GM18505 (cell line): Measurements from ENCODE around the gene DERA.
"Not testable (repeated sequence)": the region's sequence is repeated elsewhere in the genome, so short reads cannot be mapped to it uniquely, and the experiment has no call there.

Source experiments
- ATAC-seq: cut with Tn5 transposase; IDR thresholded peaks from one replicate; pipeline ENCODE4 v1.9.1; 2021; ENCODE audit not compliant: unreplicated experiment
- POLR2A ChIP-seq: IDR thresholded peaks from 4 replicates; pipeline ENCODE4 v1.6.1; 2011; ENCODE audit warnings: borderline replicate concordance; ENCODE audit not compliant: insufficient read depth, insufficient read length; ENCODE audit errors: extremely low read depth

The DERA gene

DNA sequence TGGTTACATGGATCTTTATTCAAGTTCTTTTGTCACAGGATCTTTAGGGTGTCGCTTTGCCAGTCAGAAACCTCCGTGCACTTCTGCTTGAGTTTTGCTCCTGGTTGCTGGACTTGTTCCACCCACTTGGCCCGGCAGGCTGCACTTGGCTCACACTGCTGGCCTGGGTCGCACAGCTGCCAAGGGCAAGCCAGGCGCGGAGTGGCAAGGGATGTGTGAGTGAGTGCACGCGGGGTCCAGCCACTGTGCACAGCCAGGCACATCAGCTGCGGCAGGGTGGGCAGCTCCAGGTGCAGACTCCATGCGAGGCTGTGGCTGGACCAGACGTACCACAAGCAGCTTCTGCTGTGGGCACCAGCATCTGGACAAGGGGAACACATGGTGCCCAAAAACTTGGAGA lies 76.6 kb downstream of the DERA start:
- no peak for TF ChIP-seq POLR2A
- no peak for ATAC-seq

DNA sequence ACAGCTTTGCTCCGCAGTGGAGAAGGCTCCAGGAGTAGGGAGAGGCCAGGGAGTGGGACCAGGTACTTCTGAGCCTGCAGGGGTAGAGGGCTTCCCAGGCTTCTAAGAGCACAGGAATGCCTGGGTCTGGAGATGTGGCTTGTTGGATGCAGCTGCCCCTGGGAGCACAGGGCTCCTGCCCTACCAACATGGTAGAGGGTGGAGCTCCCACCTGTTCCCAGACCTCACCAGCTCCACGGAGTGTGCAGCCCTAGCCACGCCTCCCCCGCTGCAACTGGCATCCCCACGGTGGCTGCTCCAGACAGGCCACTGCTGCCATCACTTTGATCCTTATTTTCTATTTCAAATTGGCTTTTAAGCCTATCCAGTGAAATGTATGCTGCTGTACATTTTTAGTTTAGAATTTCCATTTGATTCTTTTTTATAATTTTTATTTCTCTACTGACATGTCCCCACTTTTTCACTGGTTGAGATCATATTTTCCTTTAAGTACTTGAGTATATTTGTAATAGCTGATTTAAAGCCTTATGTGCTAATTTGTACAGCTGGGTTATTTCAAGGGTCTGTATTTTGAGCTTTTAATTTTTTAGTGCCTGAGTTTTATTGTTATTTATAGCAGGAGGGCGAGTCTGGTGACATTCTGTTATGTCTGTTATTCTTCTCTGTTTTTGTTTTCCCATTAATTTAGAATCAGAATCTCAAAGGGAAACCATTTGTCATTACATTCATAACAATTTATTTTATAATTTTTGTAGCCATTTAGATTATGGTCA lies 78.0 kb downstream of the DERA start:
- TF ChIP-seq POLR2A: no peak
- ATAC-seq: no peak

DNA sequence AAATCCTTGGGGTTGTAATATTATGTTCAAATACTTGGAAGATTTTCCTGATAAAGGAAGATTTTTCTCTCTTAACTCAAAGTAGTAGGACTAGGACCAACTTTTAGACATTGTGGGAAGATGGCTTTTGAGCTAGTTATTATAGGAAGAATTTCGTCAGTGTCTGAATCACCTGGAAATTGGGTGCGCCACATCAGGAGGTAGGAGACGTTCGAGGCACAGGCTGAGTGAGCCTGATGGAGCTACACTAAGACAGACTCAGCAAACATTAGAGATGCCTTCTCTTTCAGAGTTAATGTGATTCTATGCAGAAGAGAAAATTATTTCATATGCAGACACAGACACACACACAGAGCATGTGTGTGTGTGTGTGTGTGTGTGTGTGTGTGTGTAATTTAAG lies 84.7 kb downstream of the DERA start:
- TF ChIP-seq POLR2A: no peak
- no peak for ATAC-seq

DNA sequence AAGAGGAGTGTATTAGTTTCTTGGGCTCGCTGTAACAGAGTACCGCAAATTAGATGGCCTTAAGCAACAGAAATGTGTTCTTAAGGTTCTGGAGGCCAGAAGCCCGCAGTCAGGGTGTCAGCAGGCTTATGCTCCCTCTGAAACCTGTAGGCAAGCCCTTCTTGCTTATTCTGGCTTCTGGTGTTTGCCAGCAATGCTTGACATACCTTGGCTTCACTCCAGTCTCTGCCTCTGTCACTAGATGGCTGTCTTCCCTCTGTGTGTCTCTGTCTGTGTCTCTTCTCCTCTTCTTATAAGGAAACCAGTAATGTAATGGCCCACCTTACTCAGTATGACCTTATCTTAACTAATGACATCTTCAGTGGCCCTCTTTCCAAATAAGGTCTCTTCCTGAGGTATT lies 85.1 kb downstream of the DERA start:
- TF ChIP-seq POLR2A: no peak
- ATAC-seq: no peak

DNA sequence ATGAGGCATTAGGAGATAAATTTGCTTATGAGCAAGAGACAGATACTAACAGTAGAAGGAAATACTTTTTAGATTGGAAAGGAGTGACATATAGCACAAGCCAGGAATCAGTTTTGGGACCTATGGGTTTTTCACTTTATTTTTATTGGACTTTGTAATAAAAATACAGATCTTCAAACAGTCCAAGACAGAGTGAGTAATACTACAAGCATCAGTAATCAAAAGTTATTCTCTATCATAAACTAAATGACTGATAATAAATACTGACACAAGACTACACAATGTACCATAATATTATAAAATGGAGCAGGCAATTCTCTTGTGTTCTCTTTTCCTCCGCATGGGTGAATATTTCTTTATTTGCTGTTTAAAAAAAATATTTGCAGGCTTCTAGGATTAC lies 85.8 kb downstream of the DERA start:
- no peak for ATAC-seq
- no peak for TF ChIP-seq POLR2A

DNA sequence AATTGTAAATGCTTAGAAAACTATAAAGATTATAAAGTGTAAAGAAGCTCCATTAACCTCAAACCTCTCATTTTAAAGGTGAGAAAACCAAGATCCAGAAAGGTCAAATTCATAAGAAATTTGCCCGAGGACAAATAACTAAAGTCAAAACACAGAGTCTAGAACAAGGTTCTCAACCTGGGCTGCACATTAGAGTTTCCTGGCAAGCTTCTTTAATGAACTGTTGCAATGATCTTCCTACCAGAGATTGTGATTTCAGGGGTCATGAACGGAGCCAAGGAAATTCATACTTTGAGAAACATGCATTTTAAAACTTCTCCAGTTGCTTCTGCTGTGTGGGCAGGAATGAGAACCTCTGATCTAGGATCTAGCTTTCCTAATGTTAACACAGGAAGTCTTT lies 86.8 kb downstream of the DERA start:
- no peak for ATAC-seq
- no peak for TF ChIP-seq POLR2A

DNA sequence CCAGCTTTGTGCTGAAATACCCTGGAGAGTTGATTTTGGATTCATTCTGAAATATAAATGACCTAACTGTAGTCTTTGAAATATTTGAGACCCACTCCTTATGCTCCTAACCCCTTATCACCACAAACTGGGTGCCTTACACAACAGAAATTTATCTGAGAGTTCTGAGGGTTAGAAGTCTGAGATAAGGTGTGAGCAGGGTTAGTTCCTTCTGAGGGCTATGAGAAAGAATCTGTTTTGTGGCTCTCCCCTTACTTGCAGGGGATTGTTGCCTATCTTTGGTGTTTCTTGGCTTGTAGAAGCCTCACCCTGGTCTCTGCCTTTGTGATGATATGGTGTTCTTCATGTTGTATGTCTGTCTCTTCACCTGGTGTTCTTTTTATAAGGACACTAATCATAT lies 91.7 kb downstream of the DERA start:
- no peak for ATAC-seq
- TF ChIP-seq POLR2A: no peak

DNA sequence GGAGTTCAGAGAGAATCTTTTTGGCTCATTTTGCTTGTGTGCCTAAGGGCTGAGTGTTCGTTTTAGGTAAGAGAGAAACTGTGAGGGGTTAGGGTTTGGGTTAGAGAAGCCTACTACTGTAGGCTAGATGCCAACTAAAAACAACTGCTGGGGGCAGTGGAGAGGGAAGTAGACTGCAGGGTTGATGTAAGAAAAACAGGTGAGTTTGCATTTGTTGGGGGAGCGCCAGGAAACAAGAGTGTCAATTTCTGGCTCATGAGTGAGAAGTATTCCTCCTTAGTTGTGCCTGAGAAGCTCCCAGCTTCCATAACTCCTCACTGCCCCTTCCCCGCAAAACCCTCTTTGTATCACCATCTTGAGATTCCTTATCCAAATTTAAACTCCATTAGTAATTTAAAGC lies 92.3 kb downstream of the DERA start:
- ATAC-seq: no peak
- no peak for TF ChIP-seq POLR2A

DNA sequence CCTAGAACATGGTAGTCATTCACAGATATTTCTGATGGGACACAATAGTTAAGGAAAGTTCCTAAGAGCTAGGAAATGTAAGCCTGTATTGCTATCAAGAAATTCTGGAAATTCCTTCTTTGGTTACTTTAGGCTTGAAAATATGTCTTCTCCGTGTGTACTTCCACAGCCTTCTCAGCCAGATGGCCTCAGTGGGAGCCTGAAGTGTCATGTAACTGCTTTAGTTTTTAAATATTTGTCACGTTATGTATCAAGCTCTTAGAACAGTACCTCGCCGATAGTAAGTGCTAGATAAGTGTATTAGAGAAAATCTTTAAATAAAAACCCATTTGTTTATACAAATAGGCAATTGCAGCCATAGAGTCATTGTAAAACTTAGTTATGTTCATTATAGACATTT lies 95.6 kb downstream of the DERA start:
- TF ChIP-seq POLR2A: no peak
- ATAC-seq: no peak

DNA sequence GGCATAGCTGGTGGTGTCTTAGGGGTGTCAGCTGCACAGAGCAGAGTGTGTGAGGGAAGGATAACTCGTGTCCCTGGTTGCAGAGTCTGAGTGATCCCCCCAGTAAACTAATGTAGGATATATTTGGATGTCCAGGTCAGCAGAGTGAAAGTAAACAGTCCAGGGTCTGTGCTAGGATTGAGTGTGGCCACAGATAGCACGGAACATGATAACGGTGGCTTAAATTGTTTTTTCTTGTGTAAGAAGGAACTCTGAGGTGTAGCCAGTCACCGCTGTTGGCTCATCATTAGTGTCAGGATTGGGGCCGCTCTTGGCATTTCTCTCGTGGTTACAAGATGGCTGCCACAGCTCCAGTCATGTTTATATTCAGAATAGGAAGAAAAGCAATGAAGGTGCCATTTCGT lies 97.3 kb downstream of the DERA start:
- ATAC-seq: no peak
- no peak for TF ChIP-seq POLR2A

DNA sequence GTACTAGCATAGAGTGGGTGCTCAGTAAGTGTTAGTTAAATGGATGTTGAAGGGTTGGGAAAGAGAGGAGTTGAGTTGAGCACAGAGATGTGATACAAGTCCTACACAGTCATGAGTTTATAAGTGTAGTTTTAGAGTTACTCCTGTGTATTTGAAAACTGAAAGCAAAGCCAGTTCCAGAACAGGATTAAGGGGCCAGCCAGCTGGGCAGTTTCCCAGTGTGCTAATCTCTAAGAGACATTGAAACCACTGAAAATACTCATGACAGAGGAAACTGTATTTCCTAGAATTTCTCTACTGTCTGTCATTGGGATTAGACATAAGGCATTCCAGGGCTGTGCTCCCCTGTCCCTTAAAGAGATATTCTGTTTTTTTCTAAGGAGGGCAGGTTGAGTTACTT lies 101.0 kb downstream of the DERA start:
- no peak for ATAC-seq

DNA sequence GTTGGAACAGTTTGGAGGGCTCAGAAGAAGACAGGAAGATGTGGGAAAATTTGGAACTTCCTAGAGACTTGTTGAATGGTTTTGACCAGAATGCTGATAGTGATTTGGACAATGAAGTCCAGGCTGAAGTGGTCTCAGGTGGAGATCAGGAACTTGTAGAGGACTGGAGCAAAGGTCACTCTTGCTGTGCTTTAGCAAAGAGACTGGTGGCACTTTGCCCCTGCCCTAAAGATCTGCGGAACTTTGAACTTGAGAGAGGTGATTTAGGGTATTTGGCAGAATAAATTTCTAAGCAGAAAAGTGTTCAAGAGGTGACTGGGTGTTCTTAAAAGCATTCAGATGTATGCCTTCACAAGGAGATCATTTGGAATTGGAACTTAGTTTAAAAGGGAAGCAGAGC lies 102.6 kb downstream of the DERA start:
- not testable (repeated sequence) for ATAC-seq

More for the DNA sequence above, 101.0 kb downstream of the DERA start:
- TF ChIP-seq POLR2A: no peak

DNA sequence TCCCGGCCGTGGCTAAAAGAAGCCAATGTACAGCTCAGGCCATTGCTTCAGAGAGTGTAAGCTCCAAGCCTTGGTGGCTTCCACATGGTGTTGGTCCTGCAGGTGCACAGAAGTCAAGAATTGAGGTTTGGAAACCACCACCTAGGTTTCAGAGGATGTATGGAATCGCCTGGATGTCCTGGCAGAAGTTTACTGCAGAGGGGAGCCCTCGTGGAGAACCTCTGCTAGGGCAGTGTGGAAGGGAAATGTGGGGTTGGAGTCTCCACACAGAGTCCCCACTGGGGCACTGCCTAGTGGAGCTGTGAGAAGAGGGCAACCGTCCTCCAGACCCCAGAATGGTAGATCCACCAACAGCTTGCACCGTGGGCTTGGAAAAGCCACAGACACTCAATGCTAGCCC lies 103.3 kb downstream of the DERA start:
- ATAC-seq: not testable (repeated sequence)

DNA sequence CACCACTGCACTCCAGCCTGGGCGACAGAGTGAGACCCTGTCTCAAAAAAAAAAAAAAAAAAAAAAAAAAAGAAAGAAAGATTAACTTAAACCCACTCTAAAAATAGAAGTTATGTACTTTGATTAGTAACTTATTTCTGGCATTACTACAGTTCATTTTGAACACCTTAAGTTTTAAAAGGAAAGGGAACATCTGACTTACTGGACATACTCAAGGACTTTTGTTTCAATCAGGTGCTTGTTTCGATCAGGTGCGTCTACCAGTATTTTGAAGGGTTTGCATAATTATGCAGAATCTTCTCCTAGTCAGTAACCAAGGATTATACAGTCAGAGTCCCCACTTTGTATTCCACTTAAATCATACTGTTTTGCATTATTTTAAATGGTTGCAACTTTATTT lies 105.6 kb downstream of the DERA start:
- no peak for ATAC-seq
- no peak for TF ChIP-seq POLR2A

DNA sequence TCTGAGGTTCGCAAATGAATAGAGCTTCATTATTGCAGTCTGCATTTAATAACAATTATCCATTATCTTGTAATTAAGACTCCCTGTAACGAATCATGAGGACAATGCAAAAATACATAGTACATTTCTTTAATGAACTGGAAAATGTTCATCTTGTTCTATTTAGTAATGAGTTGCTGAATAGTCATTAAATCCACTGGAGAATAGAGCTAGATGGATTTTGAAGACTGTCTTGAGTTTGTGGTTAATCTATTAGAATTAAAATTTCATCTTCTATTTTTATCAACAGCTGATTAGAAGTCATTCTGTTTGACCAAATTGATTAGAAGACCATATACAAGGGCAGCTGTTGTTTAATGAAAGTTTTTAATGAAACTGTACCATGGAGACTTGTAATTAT lies 107.2 kb downstream of the DERA start:
- ATAC-seq: no peak
- no peak for TF ChIP-seq POLR2A
